GM19395 (cell line): Measurements from ENCODE around the gene IQCN.

Experiments used
- ATAC-seq: cut with Tn5 transposase; IDR thresholded peaks from one replicate; pipeline ENCODE4 v1.9.1; 2021; ENCODE audit warnings: mild to moderate bottlenecking, moderate library complexity; ENCODE audit not compliant: unreplicated experiment

Gene IQCN

GRCh38 chr19:18239303-18239702 is 34.9 kb downstream of the IQCN start:
- ATAC-seq: no peak

- no peak for ATAC-seq
These were observed 40.1 kb downstream of the IQCN start for GRCh38 chr19:18234194-18234593.

- no peak for ATAC-seq
These were observed 40.9 kb downstream of the IQCN start for GRCh38 chr19:18233224-18233825.

GRCh38 chr19:18232540-18233223 is 41.6 kb downstream of the IQCN start:
- no peak for ATAC-seq

- ATAC-seq: no peak
These were observed 42.5 kb downstream of the IQCN start for GRCh38 chr19:18231775-18232174.

GRCh38 chr19:18230941-18231734 is 43.1 kb downstream of the IQCN start:
- ATAC-seq: no peak

GRCh38 chr19:18229915-18230314 is 44.3 kb downstream of the IQCN start:
- ATAC-seq: no peak

- no peak for ATAC-seq
These were observed 44.8 kb downstream of the IQCN start for GRCh38 chr19:18229474-18229873.

GRCh38 chr19:18227781-18228271 is 46.4 kb downstream of the IQCN start:
- no peak for ATAC-seq

- ATAC-seq: no peak
These were observed 47.1 kb downstream of the IQCN start for GRCh38 chr19:18226956-18227780.

GRCh38 chr19:18225702-18226468 is 48.4 kb downstream of the IQCN start, which contains the start of gene PDE4C:
PDE4C (minus strand) TSS chr19:18226438; CDS start chr19:18226415, 23 bp downstream.
- no peak for ATAC-seq

- ATAC-seq: no peak
These were observed 48.9 kb downstream of the IQCN start for GRCh38 chr19:18225355-18225701.

GRCh38 chr19:18224525-18225354 is 49.5 kb downstream of the IQCN start:
- peak; percentile 90 for ATAC-seq

- no peak for ATAC-seq
These were observed 50.3 kb downstream of the IQCN start for GRCh38 chr19:18223860-18224524.

- no peak for ATAC-seq
These were observed 52.2 kb downstream of the IQCN start for GRCh38 chr19:18221815-18222725.

- no peak for ATAC-seq
These were observed 53.5 kb downstream of the IQCN start for GRCh38 chr19:18220632-18221275.

- no peak for ATAC-seq
These were observed 54.2 kb downstream of the IQCN start for GRCh38 chr19:18219911-18220631.
